Measurements from ENCODE around the gene HTR2A. TPM values are rescaled to one million over a fixed set of nuclear protein-coding genes. Genes with fewer than 3 reads are reported as not detected.

HTR2A gene
- total and polyA plus RNA-seq, 3 donors from 2014 or later = 0.74 to 1.4 (median 1.0) TPM

GRCh38 chr13:46895381-46895780, 1.5 kb downstream of the HTR2A start:
- Histone ChIP-seq H3K36me3 (ENCODE audit: low read depth, missing control alignments) (no peaks in the 10 kb centered on the region), H3K27me3 (no peaks in the 10 kb centered on the region), H3K27ac (no peak overlapping the region), H3K4me1 (no peaks in the 10 kb centered on the region), H3K4me3 (no peak overlapping the region), H3K9me3 (no peaks in the 10 kb centered on the region)
- intact Hi-C loops (cut with DNase I; ENCODE audit: low total_unique reads) = no loop called here
- TF ChIP-seq, protein P1, sequence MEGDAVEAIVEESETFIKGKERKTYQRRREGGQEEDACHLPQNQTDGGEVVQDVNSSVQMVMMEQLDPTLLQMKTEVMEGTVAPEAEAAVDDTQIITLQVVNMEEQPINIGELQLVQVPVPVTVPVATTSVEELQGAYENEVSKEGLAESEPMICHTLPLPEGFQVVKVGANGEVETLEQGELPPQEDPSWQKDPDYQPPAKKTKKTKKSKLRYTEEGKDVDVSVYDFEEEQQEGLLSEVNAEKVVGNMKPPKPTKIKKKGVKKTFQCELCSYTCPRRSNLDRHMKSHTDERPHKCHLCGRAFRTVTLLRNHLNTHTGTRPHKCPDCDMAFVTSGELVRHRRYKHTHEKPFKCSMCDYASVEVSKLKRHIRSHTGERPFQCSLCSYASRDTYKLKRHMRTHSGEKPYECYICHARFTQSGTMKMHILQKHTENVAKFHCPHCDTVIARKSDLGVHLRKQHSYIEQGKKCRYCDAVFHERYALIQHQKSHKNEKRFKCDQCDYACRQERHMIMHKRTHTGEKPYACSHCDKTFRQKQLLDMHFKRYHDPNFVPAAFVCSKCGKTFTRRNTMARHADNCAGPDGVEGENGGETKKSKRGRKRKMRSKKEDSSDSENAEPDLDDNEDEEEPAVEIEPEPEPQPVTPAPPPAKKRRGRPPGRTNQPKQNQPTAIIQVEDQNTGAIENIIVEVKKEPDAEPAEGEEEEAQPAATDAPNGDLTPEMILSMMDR (IDR thresholded peaks at IDR 0.05) = no peak
- no peak for TF ChIP-seq POLR2A (IDR thresholded peaks at IDR 0.05)
- 63 to 77% methylated on average over 8 of the region's 8 CpGs for WGBS, 2 donors
- no peak for DNase-seq

GRCh38 chr13:46894568-46894967, 2.3 kb downstream of the HTR2A start:
- intact Hi-C loops (cut with DNase I; ENCODE audit: low total_unique reads) = no loop called here
- no peak for TF ChIP-seq POLR2A (IDR thresholded peaks at IDR 0.05)
- TF ChIP-seq, protein P1 (IDR thresholded peaks at IDR 0.05) = no peak
- Histone ChIP-seq H3K4me3 (peak overlapping the region; percentile 56 to 71), H3K27me3 (no peaks in the 10 kb centered on the region), H3K27ac (no peak overlapping the region), H3K4me1 (no peaks in the 10 kb centered on the region), H3K36me3 (ENCODE audit: low read depth, missing control alignments) (no peaks in the 10 kb centered on the region), H3K9me3 (no peaks in the 10 kb centered on the region)
- DNase-seq = no peak

DNA sequence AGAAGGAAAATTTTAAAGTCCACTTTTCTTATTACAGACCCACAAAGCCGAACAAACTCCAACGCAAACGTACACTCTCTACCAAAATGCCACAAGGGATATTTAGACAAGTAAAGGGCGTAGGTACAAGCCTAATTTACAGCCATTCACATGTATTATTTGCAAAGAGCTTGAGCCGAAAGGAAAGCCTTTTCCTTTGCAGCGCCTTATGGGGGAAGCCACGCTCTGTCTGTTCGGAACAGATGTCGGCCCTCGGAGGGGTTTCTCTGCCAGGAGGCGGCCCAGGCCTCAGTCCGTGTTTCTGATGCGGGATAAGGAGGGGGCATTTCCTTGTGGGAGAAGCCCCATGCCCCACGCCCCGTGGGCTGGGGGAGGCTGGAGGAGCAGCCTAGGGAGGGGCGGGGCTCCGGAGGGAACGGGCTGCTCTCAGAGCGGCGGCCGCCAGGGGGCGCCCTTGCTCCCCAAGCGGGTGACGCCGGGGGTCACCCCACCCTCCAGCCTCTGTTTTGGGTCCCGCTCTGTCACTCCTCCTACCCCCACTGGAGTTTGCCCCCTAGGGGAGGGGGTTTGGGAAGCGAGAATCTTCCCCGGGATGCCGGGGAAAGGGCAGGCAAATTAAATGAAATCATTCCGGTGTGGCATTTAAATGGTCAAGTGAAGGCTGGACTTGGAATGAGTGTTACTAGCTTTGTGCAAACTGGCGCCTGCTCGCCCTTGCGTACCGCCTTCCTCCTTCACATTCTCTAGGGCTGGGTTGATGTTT, 2.9 kb downstream of the HTR2A start:
- H3K9me3 ChIP-seq = no peaks in the 10 kb centered on the region
- peak overlapping the region; percentile 56 to 71 for H3K4me3 ChIP-seq
- H3K36me3 ChIP-seq (ENCODE audit: low read depth, missing control alignments) = no peaks in the 10 kb centered on the region
- no peaks in the 10 kb centered on the region for H3K4me1 ChIP-seq
- 0 to 1% methylated on average over 22 to 34 of the region's 34 CpGs for WGBS, 2 donors
- no peaks in the 10 kb centered on the region for H3K27me3 ChIP-seq
- peak; percentile 84 for DNase-seq
- no peak overlapping the region for H3K27ac ChIP-seq
- TF ChIP-seq, protein P1 (IDR thresholded peaks at IDR 0.05) = peak; percentile 87 to 99 (median 87)
- TF ChIP-seq POLR2A (IDR thresholded peaks at IDR 0.05) = no peak
- intact Hi-C loops (cut with DNase I; ENCODE audit: low total_unique reads) = no loop called here

DNA sequence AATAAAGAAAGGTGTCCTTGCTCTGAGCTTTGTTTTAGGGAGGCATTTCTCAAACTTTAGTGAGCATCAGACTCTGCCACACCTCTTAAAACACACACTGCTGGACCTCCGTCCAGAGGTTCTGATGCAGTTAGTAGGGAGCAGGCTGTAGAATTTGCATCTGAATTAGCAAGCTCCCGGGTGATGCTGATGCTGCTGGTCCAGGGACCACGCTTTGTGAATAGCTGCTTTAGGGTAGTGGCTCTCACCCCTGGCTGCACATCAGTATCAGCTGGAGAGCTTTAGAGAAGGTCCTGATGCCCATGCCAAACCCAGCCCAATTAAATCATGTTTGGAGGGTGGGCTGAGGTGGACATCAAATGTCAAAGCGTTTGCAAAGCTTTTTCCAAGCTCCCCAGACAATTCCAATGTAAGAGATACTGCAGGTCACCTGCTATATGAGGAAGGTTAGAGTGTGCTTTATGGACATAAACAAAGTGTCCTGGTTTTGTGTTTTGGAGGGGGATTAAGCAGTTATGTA, 3.6 kb downstream of the HTR2A start:
- 16 to 31% methylated on average over 4 of the region's 4 CpGs for WGBS, 2 donors
- Histone ChIP-seq H3K4me3 (peak overlapping the region; percentile 56 to 71), H3K4me1 (no peaks in the 10 kb centered on the region), H3K27me3 (no peaks in the 10 kb centered on the region), H3K27ac (no peak overlapping the region), H3K9me3 (no peaks in the 10 kb centered on the region), H3K36me3 (ENCODE audit: low read depth, missing control alignments) (no peaks in the 10 kb centered on the region)
- TF ChIP-seq, protein P1 (IDR thresholded peaks at IDR 0.05) = no peak
- TF ChIP-seq POLR2A (IDR thresholded peaks at IDR 0.05) = no peak
- no peak for DNase-seq
- intact Hi-C loops (cut with DNase I; ENCODE audit: low total_unique reads) = no loop called here

GRCh38 chr13:46885018-46885417, 11.8 kb downstream of the HTR2A start:
- Histone ChIP-seq H3K36me3 (ENCODE audit: low read depth, missing control alignments) (no peaks in the 10 kb centered on the region), H3K4me1 (no peaks in the 10 kb centered on the region), H3K27me3 (no peaks in the 10 kb centered on the region), H3K27ac (no peak overlapping the region), H3K9me3 (no peaks in the 10 kb centered on the region), H3K4me3 (no peak overlapping the region)
- TF ChIP-seq POLR2A (IDR thresholded peaks at IDR 0.05) = no peak
- TF ChIP-seq, protein P1 (IDR thresholded peaks at IDR 0.05) = no peak
- intact Hi-C loops (cut with DNase I; ENCODE audit: low total_unique reads) = no loop called here
- no peak for DNase-seq
- 91% methylated on average over 4 of the region's 4 CpGs for WGBS, 2 donors

All from testis (tissue), 3 donors.